ENCODE results near the gene MED27.

The MED27 gene, protein sequence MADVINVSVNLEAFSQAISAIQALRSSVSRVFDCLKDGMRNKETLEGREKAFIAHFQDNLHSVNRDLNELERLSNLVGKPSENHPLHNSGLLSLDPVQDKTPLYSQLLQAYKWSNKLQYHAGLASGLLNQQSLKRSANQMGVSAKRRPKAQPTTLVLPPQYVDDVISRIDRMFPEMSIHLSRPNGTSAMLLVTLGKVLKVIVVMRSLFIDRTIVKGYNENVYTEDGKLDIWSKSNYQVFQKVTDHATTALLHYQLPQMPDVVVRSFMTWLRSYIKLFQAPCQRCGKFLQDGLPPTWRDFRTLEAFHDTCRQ

DNA sequence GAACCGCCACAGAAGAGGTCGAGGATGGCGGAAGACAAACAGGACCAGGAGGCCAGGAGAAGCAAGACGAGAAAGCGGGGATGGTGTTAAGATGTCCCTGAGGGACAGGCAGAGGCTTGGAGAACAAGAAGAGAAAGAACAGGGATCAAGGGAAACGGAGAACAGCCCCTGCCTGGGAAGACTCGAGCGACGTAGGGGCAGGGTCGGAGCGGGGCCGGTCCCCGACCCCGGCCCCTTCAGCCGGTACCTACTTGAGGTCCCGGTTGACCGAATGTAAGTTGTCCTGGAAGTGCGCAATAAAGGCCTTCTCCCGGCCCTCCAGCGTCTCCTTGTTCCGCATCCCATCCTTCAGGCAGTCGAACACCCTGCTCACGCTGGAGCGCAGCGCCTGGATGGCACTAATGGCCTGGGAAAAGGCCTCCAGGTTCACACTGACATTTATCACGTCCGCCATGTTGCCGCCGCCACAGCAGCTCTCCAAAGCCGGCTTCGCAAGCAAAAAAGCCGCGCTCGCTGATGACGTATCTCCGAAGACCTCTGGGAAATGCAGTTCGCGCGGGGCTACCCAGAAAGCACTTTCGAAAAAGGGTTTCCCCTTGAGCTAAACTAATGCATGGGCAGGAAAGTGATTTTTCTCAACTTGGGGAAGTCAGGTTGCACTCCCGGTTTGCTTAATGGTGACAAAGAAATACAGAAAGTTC is at the start of gene MED27:
Gene MED27 (minus strand): TSS at position 477 of the 701 bp plus-strand sequence. CDS start 23 bp downstream, at position 454.
- DNase-seq (ENCODE audit: low spot score), result peak; percentile 81

DNA sequence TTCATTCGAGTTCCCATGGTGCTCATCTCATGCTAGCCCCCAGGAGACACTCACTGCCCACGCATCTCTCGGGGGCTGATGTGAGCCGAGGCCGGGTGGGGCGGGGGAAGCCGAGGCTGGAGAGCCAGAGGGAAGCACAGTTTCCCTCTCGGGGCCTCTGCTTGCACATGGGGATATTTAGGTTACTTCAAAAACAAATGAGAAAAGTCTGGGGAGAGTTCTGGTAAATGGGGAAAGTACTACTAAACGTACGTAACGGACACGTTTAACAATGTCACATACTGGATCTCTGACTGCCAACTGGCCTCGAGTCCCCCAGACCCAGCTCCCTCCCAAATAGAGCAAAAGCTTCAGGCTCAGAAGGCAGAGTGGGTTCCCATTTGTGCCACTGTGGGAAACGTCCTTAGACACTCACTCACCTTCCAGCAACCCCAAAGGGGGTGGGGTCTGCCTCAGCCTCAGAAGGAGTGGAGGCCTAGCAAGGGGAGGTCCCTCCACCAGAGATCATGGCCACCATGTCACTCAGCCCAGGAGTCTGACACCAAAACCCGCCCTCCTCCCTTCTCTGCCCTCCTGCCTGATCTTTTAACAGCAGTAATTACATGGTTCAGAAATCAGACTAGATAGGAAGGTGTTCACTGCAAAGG is 48.3 kb upstream of the MED27 start:
- no peak for DNase-seq (ENCODE audit: low spot score)

DNA sequence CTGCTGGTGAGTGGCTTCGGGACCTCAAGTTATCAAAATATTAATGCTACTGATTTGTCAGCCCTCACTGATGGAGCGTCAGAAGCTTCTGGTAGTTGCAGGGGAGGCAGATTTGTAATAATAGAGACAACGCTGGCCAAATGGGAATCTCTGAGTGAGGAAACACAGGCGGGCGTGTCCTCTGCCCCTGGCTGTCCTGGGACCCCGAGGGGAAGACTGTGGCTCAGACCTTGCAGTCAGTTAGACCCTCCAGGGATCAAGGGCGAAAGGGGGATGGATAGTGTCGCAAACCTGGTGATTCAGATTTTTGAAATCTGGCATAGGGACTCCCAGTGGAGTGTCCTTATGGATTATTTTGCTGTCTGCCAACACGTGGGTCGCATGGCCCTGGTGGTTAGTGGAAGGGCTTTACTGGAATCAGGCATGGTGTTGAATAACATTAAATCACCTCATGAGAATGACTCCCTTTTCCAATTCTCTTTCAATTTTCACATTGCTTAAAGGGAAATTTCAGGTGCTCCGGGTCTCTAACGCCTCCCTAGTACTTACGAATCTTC is 47.1 kb upstream of the MED27 start:
- DNase-seq (ENCODE audit: low spot score), result no peak

- DNase-seq (ENCODE audit: low spot score), result no peak
Measured at GRCh38 chr9:132125944-132126679, 46.4 kb upstream of the MED27 start.

DNA sequence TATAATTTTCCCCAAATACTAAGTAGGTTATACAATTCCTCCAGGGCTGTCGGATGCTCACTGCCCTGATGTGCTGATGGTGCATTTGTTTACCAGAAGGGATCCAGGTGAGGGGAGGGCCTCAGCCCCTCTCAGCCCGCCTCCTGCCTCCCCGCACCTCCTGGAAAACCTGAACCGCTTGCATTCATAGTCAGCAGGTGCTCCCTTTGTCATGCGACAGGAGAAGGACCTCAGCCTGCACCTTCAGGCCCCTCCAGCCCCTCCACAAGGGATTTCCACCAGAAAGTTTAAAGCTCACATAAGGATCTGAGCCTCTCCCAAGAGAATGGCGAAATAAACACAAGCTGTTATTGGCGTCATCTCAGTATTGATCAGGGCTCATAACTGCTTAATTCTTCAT is 45.7 kb upstream of the MED27 start:
- DNase-seq (ENCODE audit: low spot score), result no peak

GRCh38 chr9:132124800-132125199 is 45.1 kb upstream of the MED27 start:
- no peak for DNase-seq (ENCODE audit: low spot score)

GRCh38 chr9:132121021-132121420 is 41.4 kb upstream of the MED27 start:
- no peak for DNase-seq (ENCODE audit: low spot score)

DNA sequence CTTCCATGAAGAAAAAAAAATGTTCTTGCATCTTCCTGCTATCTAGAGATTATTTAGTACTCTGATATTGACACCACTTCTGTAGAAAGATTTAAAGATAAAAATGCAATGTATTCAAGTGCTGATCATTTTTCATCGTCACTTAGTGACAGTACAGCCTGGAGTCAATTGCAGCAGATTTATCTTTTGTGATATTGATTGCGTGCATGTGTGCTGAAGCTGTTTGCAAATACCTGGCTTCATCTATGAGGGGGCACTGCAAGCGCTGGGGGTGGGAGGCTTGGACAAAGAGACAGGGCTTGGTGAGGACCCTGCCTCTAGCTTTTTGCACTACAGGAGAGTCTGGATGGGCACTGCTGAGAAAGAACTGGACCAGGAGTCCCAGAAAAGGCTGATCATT is 38.0 kb upstream of the MED27 start:
- DNase-seq (ENCODE audit: low spot score), result no peak

DNA sequence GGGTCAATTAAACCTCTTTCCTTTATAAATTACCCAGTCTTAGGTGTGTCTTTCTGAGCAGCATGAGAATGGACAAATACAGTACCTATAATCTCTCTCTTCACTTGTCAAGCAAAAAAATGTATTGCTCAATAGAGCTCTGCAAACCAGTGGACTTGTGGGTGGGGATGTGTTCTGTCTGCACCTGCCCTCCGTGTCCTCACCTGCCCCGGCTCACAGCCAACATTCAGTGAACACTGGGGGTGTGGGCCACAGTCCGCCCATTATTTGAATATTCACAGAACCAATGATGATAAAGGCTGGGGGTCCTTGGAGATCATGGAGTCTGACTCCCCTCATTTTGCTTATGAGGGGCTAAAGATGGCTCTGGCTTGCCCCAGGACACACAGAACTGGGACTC is 36.9 kb upstream of the MED27 start:
- DNase-seq (ENCODE audit: low spot score), result no peak

DNA sequence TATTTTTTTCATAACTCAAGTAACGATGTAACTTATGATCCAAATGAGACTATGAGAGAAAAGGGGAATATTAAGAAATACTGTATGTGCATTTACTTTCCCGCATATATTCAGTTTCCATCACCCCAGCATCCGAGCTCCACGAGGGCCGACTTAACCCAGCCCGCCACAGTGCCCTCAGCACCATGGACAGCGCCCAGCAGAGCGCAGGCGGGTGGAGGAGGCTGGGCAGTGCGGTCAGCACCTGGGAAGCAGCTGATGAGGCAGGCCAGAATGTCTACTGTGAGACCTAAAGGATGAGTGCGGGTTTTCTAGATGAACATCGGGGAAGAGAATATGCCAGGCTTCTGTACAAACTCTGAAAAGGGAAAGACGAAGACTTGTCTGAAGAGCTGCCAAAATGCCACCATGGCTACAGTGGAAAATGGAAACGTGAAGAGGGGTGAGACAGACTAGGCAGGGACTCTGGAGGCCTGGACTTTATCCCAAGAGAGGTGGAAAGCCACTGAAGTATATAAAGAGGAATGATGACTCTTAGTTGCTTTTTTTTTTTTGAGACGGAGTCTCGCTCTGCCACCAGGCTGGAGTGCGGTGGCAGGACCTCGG is 34.5 kb upstream of the MED27 start:
- no peak for DNase-seq (ENCODE audit: low spot score)

- DNase-seq (ENCODE audit: low spot score), result no peak
Measured at GRCh38 chr9:132109291-132109690, 29.6 kb upstream of the MED27 start.

DNA sequence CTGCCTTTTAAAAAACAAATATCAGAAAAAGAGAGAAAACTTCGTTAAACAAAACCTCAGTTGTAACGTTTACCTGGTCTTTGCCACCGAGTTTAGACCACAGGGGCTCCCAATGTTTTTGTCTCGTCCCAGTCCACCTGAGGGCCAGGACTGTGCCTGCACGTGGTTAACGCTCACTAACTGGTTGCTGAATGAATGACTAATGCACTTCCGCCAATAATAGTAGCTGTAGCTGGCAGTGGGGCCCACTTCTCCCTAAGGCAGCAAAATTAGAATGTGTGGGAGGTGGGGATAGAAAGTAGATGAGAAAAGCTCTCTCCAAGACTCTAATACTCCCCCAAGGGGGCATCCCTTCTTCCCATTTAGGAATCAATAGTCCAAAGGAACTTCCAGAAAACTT is 29.1 kb upstream of the MED27 start:
- DNase-seq (ENCODE audit: low spot score), result no peak

- DNase-seq (ENCODE audit: low spot score), result no peak
Measured at GRCh38 chr9:132099741-132100407, 20.2 kb upstream of the MED27 start.

GRCh38 chr9:132099167-132099566 is 19.5 kb upstream of the MED27 start:
- no peak for DNase-seq (ENCODE audit: low spot score)

DNA sequence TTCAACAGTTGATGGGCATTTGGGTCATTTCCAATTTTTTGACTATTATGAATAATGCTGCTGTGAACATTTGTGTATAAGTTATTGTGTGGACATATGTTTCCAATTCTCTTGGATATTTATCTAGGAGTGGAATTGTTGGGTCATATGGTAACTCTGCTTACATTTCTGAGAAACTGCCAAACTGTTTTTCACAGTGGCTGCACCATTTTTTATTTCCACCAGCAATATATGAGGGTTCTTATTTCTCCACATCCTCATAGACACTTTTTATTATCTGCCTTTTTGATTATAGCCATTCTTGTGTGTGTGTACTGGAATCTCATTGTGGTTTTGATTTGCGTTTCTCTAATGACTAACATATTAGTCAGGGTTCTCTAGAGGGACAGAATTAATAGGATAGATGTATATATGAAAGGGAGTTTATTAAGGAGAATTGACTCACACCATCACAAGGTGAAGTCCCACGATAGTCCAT is 14.7 kb upstream of the MED27 start:
- no peak for DNase-seq (ENCODE audit: low spot score)

- no peak for DNase-seq (ENCODE audit: low spot score)
Measured at GRCh38 chr9:132090771-132091170, 11.1 kb upstream of the MED27 start.

GRCh38 chr9:132087438-132088030 is 7.9 kb upstream of the MED27 start:
- no peak for DNase-seq (ENCODE audit: low spot score)

GRCh38 chr9:132082188-132082587 is 2.5 kb upstream of the MED27 start:
- no peak for DNase-seq (ENCODE audit: low spot score)

DNA sequence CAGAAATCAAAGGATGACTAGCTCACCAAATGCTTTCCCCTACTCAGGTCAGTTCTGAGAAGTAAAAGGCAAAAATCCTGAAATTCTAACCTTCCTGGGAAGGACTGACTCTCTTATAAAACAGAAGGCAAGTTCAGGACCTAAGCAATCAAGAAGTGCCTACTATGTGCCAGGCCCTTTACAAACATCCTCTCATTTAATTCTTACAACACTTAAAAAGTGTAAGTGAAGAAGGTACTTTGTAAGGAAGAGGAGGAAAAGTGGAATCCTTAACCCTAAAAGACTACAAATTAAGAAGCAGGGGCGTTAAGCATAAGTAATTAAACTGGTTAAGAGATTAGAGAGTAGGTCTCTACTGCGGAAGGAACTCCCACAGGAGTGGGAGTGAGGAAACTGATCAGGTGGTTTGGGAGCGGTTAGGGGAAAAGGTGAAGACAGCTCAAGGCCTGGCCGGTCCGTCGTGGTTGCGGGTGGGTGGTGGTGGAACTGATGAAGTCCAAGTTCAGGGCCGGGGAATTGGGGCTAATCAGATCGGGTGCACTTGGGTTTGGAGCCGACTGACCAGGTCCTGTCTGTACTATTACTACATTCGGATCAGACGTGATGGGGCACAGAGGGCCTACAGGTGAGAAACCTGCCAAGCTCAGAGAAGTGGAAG is 839 bp downstream of the MED27 start:
- DNase-seq (ENCODE audit: low spot score), result no peak

All from hematopoietic multipotent progenitor cell treated with erythropoietin and hydrocortisone succinate and interleukin-3 and kit ligand, for 17 days (in vitro differentiated cells).